GM19452 (cell line): ENCODE measurements around the gene ARG2.

Experiments used
- ATAC-seq: cut with Tn5 transposase; IDR thresholded peaks from one replicate; pipeline ENCODE4 v1.9.1; 2021; ENCODE audit not compliant: unreplicated experiment

ARG2 gene

DNA sequence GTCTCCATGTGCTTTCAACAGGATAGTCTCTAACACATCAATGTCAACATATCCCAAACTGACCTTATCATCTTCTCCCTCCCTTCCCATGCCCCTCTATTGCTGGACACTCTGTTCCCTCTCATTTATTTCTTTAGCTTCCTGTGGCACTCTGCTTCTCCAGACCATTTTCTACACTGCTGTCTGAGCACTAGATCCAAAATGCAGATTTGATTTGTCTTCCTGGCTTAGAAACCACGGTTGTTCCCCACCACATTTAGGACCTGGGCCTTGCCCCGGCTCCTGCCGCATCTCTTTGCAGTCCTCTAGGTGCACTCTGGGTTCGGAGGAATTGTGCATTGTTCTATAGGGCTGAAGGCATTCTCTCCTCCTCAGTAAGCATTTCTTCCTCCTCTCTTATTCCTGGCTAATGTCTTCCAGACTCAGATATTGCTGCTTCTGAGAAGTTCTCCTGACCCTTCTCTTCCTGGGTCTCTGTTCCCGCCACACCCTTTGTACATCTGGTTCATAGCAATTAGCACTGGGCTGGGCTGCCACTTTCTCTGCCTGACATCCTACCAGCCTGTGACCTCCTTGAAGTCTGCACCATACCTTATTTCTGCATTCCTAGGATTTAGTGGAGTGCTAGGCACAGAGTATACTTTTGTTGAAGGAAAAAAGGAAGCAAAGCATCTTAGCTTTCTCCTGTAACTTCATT lies 13.9 kb downstream of the ARG2 start:
- ATAC-seq = no peak

DNA sequence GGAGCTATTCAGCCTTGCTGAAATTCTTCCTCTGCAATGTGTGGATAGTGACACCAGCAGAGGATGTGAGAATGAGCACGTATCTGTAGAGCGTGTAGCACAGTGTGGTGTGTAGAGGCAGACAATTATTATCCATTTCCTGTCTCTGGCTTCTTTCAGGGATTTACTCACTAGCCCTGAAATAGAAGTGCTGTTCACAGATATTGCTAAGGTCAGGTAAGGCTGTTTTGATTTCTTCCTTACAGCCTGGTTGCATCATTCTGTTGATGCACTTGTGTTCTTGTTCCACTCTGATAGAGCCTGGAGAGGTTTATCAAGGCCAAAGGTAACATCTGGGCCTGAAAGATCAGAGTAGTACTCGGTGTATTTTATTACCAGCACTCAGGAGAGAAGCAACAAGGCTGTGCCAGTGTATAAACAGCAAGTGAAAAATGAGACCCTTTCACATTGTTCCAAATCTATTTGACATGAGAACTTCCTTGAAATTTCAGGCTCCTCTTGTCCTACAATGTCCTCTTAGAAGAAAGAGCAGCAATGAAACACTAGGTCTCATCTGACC lies 16.7 kb downstream of the ARG2 start:
- no peak for ATAC-seq

DNA sequence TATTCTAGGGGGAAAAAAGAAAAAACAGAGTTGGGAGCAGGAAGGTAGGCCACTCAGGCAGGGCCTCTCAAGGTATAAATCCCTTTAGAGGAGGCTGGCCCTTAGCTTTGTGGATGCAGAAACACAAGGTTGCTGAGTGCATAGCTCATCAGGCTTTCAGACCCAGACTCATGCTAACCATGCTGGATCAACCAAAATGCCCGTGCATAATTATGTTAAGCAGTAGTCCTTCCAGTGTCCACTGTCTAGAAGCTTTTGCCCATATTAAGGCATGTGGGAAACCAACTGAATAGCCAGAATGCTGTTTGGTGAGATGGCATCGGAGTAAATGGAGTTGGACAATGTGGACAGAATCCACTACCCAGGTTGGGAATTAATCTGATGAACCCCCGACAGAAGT lies 18.9 kb downstream of the ARG2 start:
- no peak for ATAC-seq

DNA sequence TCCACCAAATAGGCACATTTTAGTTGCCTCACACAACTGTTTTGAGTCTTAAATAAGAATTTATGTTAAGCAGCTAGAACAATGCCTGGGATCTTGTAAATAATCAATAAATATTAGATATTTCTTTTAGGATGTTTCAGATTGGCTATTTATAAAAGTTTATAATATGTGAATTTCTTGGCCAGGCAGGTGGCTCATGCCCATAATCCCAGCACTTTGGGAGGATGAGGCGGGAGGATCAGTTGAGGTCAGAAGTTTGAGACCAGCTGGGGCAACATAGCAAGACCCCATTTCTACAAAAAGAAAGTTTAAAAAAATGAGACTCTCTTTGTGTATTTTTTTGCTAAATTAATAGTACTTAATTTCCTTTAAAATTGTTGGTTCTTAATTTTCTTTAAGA lies 21.8 kb downstream of the ARG2 start:
- ATAC-seq = no peak

DNA sequence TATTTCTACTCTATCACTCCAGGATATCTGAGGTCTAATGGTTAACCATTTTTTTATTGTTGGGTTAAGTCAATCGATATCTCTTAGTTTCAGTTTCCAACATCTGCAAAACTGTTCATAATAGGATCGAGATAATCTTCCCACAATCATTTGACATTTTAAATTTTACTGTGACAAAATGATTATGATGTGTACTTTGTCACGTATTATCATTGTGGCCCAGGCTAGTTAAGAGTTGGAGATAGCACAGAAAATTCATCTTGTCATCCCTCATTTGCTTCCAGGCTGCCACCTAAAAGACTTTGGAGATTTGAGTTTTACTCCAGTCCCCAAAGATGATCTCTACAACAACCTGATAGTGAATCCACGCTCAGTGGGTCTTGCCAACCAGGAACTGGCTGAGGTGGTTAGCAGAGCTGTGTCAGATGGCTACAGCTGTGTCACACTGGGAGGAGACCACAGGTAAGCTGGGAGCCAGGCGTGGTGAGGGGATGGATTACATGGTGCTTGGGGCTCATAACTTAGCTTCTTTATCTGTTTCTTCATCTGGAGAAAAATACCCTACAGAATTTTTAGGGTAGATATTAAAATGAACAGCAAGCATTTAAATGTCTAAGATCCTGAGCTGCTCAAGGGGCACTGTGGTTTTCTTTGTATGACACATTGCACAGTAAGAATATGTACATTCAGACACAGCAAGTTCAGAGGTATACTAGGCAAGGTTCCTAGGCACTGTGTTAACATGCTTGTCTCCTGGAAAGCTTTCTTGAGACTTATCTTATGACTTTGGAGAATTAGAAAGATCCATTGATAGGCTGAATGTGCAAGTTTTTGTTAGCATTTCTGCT lies 22.4 kb downstream of the ARG2 start:
- no peak for ATAC-seq

DNA sequence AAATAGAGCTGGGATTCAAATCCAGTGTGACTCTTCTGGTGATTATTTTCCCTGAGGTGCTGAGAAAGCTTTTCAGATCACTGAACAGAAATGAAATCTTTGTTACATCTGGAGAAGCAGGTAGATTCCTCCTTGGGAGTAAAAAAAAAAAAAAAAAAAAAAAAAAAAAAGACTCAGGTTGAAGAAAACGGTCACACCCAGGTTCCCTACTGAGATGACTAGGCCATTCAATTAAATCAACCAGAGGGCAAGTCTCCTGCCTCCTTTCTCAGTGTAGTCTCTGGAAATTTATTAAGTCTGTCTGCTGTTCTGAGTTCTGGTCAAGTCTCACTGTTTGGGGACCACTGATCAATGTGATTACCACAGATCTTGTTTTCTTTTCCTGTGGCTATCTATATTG lies 24.0 kb downstream of the ARG2 start:
- ATAC-seq = no peak

DNA sequence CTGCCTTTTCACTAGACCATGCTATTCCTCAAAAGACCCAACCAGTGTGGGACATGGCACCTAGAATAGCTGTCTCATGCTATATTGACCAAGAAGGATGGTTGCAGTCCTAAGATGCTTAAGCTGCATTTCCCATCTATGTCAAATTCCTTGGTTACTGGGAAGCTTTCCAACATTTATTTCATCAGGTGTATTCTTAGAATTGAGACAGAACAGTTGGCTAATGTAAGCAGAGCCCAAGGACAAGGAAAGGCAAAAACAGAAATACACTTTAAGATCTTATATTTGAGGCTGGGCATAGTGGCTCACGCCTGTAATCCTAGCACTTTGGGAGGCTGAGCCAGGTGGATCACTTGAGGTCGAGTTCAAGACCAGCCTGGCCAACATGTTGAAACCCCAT lies 24.7 kb downstream of the ARG2 start:
- ATAC-seq = no peak

DNA sequence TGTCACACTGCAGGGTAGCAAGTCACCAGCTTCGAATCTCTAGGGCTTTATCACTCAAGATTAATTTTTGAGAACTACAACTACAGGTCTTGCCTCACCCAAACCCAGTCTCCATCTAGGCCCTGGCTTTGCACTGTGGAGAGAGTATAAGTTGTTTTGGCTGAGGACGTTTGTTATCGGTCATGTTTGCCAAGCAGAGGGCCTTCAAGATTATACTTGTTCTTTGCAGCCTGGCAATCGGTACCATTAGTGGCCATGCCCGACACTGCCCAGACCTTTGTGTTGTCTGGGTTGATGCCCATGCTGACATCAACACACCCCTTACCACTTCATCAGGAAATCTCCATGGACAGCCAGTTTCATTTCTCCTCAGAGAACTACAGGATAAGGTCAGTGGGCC lies 25.7 kb downstream of the ARG2 start:
- no peak for ATAC-seq

DNA sequence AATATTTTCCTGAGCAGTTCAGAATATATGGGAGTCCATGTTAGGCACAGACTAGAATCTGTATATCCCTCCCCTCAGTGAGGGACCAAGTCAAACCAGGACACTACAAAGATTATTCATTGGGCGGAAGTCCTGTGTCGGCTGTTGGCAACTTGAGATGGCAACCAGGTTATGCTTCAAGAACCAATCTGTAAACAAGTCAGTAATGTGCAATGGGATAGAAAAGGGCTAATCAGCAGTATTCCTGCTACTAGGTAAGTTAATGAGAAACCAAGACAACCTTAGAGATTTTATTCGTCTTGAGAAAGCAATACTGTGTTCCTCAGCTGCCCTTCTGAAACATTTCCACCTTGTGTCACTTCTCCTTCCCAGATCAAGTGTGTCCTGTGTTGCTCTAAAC lies 26.4 kb downstream of the ARG2 start:
- no peak for ATAC-seq

DNA sequence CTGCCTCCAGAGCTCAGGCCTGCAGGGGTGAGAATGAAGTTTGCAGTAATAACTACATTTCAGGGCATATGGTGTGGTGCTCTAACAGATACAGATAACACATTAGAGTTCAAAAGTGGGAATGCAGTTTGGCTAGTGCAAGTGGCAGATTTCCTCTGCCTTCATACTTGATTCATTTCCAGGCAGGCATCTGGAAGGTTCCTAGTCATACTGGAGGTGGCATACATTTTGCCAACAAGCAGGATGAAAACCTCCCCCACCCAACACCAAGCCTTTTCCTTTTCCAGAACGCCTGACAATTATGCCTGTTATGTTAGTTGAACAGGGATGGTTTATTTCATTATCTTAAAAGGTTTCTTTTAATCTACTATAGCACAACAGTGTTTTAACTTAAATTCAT lies 30.4 kb downstream of the ARG2 start:
- ATAC-seq = no peak

DNA sequence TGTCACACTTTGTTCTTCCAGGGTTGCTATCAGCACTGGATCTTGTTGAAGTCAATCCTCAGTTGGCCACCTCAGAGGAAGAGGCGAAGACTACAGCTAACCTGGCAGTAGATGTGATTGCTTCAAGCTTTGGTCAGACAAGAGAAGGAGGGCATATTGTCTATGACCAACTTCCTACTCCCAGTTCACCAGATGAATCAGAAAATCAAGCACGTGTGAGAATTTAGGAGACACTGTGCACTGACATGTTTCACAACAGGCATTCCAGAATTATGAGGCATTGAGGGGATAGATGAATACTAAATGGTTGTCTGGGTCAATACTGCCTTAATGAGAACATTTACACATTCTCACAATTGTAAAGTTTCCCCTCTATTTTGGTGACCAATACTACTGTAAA lies 31.0 kb downstream of the ARG2 start:
- ATAC-seq = no peak

DNA sequence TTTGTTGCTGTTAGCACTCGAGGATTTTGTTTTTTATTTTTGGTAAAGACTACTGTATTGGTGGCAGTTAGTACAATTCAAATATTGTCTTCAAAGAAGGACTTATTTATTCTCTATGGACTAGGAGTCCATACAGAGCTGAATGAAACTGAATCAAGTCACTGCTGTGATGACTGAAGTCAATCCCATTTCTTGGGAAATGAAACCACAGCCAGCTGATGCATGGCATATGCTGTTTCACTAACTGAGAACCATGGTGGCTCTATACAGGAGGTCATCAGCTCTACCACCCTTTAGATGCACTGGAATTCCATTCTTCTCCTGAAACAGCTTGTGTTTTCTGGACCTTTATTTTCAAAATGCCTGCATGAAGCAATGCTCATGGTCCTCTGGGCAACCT lies 32.5 kb downstream of the ARG2 start:
- ATAC-seq = no peak

DNA sequence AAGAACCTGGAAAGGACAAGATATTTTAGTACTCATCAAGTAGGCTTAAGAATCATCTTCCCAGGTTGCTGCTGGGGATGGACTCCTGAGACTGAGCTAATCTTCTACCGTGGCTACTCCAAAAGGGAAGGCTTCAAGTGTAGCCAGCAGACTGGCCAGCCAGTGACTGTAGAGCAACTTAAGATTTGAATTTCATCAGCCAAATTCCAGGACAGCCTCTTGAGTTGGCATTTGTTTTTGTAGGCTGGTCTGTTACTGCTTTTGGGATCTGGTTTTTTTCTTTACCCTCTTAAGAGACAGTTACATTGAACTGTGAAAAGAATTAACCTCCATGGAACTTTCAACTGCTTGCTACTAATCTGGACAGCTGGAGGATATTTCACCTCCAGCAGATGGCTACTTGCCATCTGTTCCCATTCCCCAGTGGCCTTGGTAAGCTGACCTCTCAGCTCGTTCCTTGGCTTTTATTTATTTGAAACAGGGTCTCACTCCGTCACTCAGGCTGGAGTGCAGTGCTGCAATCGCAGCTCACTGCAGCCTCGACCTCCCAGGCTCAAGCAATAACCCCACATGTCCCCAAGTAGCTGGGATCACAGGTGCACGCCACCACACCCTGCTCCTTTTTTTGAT lies 34.0 kb downstream of the ARG2 start:
- ATAC-seq = no peak

DNA sequence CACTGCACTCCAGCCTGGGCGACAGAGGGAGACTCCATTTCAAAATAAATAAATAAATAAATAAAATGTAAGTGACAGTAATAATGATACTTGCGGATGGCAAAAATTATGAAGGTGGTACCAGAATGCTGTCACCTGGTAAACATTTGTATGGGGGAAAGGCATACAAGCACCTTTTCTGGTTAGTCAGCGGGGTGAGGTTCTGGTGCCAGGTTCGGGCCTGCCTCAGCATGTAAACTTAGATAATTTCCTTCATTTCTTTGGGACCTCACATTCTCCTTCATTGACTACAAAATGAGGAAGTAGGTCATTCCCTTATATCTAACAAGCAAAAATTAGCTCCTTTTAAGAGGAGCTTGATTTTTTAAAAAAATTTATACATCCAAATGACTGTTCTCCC lies 43.9 kb downstream of the ARG2 start:
- no peak for ATAC-seq

DNA sequence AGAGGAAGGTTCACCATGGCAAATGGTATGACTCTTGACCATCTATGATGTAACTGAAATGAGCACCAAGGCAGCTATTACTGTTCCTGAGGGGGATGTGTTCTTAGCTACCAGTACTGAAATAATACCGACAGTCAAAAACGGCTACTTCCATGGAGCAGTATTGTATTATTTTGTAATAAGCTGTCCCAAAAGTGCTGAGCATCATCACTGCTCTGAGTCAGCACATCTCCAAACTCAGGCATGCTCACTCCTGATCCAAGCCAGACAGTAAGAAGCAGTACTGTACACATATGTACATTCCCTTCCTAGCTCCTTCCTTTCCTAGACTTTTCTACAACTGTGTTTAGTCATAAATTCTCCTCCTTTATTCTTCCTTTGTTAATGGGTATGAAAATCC lies 46.1 kb downstream of the ARG2 start:
- no peak for ATAC-seq

DNA sequence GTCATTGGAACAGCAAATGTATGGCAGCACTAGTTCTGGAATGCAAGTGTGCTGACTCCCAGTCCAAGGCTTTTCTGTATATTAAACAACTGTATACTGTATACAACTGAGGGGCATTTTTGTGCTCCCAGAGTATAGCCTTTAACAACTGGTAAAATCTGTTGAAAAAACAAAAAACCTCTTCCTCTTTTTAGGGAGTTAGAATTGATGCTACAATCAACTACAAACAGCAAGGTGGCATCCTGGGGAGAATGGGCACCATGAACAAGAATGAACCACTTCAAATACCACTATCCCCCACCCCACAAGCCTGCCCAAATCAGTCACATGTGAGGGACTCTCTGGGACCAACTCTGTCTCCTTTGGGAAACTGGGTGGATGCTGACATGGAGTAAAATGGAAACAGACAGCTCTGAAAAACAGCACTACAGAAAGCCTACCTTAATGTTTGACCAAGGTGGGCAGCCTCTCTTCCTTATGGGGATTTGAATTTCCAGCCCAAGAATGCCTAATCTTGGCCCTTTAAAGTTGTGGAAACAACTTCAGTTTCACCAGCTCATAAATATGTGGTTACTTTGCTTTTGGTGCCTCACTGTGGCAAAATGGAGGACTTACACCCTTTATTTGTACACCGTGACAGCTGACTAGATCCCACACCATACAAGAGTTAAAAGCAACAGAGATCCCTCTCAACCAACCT lies 47.2 kb downstream of the ARG2 start:
- peak; percentile 65 for ATAC-seq

DNA sequence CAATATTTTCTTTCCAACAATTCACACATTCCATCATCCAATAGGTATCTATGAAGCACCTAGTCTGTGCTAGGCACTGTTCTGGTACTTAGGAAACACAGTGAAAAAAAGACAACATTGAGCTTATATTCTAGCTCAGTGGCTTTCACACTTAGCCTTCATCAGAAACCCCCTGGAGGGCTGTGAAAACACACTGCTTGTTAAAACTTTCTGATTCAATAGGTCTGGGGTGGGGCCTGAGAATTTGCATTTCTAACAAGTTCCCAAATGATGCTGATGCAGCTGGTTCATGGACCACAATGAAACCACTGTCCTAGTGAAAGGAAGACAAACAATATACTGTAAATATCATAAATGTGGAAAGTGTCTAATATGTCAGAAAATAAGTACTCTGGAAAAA lies 48.8 kb downstream of the ARG2 start:
- no peak for ATAC-seq

DNA sequence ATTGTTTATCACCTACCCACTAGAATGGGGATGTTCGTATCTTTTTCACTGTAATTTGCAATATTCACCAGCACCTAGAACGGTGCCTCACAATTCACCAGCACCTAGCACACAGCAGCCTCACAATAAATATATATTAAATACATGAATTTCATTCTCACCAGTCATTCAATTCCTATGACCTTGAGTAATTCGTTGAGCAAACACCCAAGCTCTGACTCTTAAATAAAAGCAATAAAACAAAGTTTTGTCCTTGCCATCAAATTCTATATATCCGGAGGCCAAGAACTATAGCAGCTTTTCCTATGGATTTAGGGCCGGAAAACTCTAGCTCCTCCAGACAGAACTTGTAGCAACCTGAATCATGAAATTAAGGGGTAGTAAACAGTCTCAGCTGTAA lies 53.7 kb downstream of the ARG2 start:
- ATAC-seq = no peak

DNA sequence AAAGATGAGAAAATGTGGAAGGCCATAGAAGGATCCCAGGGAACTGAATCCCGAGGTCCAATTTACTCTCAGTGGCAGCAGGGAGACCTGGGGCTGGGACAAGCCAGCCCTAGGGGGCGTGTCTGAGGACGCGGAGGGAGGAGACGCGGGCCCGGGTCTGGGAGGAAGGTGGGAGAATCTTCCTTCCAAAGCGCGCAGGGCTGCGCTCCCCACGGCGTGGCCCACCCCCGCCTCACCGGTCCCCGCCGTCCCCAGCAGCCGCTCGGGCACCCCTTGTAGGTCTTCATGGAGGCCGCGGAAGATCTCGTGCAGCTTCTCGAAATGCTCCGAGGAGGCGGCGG lies 54.4 kb downstream of the ARG2 start:
- peak; percentile 38 for ATAC-seq

DNA sequence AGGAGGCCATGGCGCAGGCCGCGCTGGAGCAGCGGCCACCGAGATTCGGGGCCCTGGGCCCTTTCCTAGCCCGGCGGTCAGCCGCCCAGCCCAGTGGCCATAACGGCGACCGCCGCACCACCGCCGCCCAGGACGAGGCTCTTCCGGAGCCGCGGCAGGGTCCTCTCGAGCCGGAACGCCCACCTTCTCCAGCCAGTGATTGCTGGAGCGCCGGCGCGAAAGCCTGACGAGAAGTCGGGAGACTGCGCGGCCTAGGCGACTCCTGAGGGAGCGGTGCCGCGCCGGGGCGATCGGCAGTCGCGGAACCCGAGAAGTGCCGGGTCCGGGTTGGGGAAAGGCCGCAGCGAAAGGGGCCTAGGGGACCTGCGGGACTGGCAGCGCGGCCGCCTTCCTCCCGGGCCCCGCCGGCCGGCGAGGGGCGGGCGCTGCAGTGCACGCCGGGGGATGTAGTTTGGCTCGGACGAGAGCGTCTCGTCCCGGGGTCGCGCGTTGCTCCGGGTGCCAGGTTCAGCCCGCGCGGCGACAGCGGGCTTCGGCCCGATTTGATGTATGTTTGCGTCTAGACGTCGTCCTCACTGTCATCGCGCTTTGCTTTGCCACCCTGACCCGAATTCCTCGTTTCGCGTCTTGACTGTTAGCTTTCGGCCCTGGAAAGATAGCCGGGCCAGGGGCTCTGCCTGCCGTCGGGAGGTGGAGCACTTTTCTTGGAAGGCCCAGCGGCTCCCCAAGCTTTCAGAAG lies 54.9 kb downstream of the ARG2 start, which contains the start of gene VTI1B:
Gene VTI1B, minus strand, starts transcription at position 153 of the 739 bp plus-strand sequence. Its CDS starts 143 bp downstream, at position 10.
- ATAC-seq = peak; percentile 95

DNA sequence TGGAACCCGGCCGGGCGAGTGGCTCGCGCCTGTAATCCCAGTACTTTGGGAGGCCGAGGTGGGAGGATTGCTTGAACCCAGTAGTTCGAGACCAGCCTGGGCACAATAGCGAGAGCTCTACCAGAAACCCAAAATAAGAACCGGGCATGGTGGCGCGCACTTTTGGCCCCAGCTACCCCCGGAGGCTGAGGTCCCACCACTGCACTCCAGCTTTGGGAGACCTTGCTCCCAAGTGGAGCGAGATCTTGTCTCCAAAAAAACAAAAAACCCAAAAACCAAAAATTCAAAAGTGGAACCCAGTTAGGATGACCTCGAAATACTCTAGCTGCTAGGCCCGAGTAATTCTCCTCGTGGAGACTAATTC lies 55.5 kb downstream of the ARG2 start:
- no peak for ATAC-seq
